HG03175 (cell line): Measurements from ENCODE around the gene MIB1.
A peak's percentile ranks its signal among the peaks of the same experiment; 100 is the strongest.
"Not testable (repeated sequence)": the region's sequence is repeated elsewhere in the genome, so short reads cannot be mapped to it uniquely, and the experiment has no call there.

Experiments
- ATAC-seq: cut with Tn5 transposase; IDR thresholded peaks from one replicate; pipeline ENCODE4 v1.9.1; 2021; ENCODE audit warnings: mild to moderate bottlenecking, moderate library complexity; ENCODE audit not compliant: unreplicated experiment

Gene MIB1

GRCh38 chr18:21742315-21742687 is 1.7 kb downstream of the MIB1 start:
- no peak for ATAC-seq

GRCh38 chr18:21743166-21743832 is 2.7 kb downstream of the MIB1 start:
- no peak for ATAC-seq

GRCh38 chr18:21745231-21745630 is 4.6 kb downstream of the MIB1 start:
- ATAC-seq: no peak

- no peak for ATAC-seq
Measured at GRCh38 chr18:21747268-21747667, 6.7 kb downstream of the MIB1 start.

GRCh38 chr18:21747764-21748693 is 7.4 kb downstream of the MIB1 start:
- ATAC-seq: no peak

GRCh38 chr18:21757833-21758232 is 17.2 kb downstream of the MIB1 start:
- no peak for ATAC-seq

GRCh38 chr18:21759836-21760235 is 19.2 kb downstream of the MIB1 start:
- no peak for ATAC-seq

- no peak for ATAC-seq
Measured at GRCh38 chr18:21760321-21760720, 19.7 kb downstream of the MIB1 start.

- ATAC-seq: no peak
Measured at GRCh38 chr18:21761471-21762115, 21.0 kb downstream of the MIB1 start.

GRCh38 chr18:21762181-21762772 is 21.7 kb downstream of the MIB1 start:
- ATAC-seq: no peak

- no peak for ATAC-seq
Measured at GRCh38 chr18:21763846-21764646, 23.5 kb downstream of the MIB1 start.

- ATAC-seq: no peak
Measured at GRCh38 chr18:21769206-21769605, 28.6 kb downstream of the MIB1 start.

GRCh38 chr18:21774722-21775121 is 34.1 kb downstream of the MIB1 start:
- ATAC-seq: no peak

GRCh38 chr18:21777814-21778213 is 37.2 kb downstream of the MIB1 start:
- peak; percentile 33 for ATAC-seq

- no peak for ATAC-seq
Measured at GRCh38 chr18:21786526-21786925, 45.9 kb downstream of the MIB1 start.

- not testable (repeated sequence) for ATAC-seq
Measured at GRCh38 chr18:21796089-21796488, 55.5 kb downstream of the MIB1 start.

GRCh38 chr18:21798126-21798525 is 57.5 kb downstream of the MIB1 start:
- ATAC-seq: no peak

- no peak for ATAC-seq
Measured at GRCh38 chr18:21799721-21800120, 59.1 kb downstream of the MIB1 start.

- ATAC-seq: no peak
Measured at GRCh38 chr18:21803495-21803894, 62.9 kb downstream of the MIB1 start.

- ATAC-seq: no peak
Measured at GRCh38 chr18:21805771-21806366, 65.3 kb downstream of the MIB1 start.
